HG03108 (cell line): ENCODE results near the gene SLC39A2.

Experiments used
- ATAC-seq: cut with Tn5 transposase; IDR thresholded peaks from one replicate; pipeline ENCODE4 v1.9.1; 2021; ENCODE audit warnings: moderate library complexity; ENCODE audit not compliant: unreplicated experiment

SLC39A2 gene

DNA sequence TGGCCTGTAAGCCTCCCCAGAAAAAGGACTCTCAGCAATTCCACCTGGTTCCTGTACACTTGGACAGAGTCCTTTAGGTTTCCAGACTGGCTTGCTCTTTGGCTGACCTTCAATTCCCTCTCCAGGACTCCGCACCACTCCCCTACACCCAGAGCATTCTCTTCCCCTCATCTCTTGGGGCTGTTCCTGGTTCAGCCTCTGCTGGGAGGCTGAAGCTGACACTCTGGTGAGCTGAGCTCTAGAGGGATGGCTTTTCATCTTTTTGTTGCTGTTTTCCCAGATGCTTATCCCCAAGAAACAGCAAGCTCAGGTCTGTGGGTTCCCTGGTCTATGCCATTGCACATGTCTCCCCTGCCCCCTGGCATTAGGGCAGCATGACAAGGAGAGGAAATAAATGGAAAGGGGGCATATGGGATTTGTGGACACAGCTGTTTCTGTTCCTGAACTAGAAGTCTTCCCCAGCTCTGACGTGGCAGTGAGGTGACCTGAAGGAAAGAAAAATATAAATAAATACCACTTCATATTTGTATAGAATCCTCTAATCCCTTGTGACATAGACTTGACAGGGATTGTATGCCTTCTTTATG is 44.4 kb downstream of the SLC39A2 start:
- no peak for ATAC-seq

GRCh38 chr14:21043974-21044618 is 45.0 kb downstream of the SLC39A2 start:
- ATAC-seq: no peak

DNA sequence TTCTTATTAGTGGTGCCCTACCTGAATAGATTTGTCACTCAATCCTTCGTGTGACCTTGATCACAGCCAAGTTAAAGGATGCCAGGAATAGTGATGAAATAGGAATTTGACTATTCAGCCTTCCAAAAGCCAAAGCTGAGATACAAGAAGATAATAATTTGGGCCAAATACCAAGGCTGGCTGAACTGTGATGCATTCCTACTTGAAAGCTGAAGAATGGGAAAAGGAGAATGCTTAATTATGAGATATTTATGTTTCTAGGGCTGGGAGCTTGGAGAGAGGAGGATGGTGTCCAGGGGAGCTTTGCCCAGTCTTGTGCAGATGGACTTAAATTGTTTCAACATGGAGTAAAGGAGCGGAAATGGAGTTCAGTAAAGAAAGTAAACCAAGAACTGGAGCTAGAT is 48.3 kb downstream of the SLC39A2 start:
- no peak for ATAC-seq

GRCh38 chr14:21048638-21049037 is 49.5 kb downstream of the SLC39A2 start:
- no peak for ATAC-seq

- no peak for ATAC-seq
These were observed 50.2 kb downstream of the SLC39A2 start for GRCh38 chr14:21049271-21049673.

GRCh38 chr14:21050597-21050996 is 51.5 kb downstream of the SLC39A2 start:
- ATAC-seq: no peak
